Measurements from ENCODE around the gene CRIP1.

The CRIP1 gene

GRCh38 chr14:105487986-105488777, 1.5 kb downstream of the CRIP1 start:
- Histone ChIP-seq H3K9me3 (replicated peaks in 1 of 2; ENCODE audit: control insufficient read depth in 2 of 2, insufficient read depth in 1 of 2, low read depth in 1 of 2, low read length in 2 of 2) (no peaks in the 10 kb centered on the region), H2AFZ (ENCODE audit: low read length) (no peak overlapping the region), H4K91ac (ENCODE audit: low read depth, low read length, poor library complexity) (peak overlapping the region; percentile 69), H4K8ac (ENCODE audit: low read depth, low read length) (peak overlapping the region; percentile 65), H3K4me3 (ENCODE audit: low read length in 2 of 2) (peak overlapping the region in 1 of 2 donors; percentile 21), H3K14ac (ENCODE audit: low read length) (peak overlapping the region; percentile 99), H3K79me1 (ENCODE audit: low read depth, low read length) (peaks cover 12% of the 10 kb centered on the region), H2BK120ac (ENCODE audit: low read depth, low read length) (peak overlapping the region; percentile 63), H3K18ac (ENCODE audit: low read length) (peak overlapping the region; percentile 93), H3K27ac (replicated peaks; ENCODE audit: low read length) (peak overlapping the region; percentile 77), H3K23ac (ENCODE audit: low read depth, low read length, poor library complexity) (peak overlapping the region; percentile 80), H3K4ac (ENCODE audit: low read length) (peak overlapping the region; percentile 19), H3K4me2 (ENCODE audit: insufficient read depth, low read length, poor library complexity, severe bottlenecking) (peak overlapping the region; percentile 73), H2BK12ac (ENCODE audit: low read length) (peak overlapping the region; percentile 99), H3K27me3 (ENCODE audit: control insufficient read depth in 3 of 3, insufficient read depth in 3 of 3, low read depth in 1 of 3, low read length in 3 of 3) (peaks cover 0 to 20% (median 4%) of the 10 kb centered on the region in 3 experiments), H3K36me3 (replicated peaks in 1 of 2; ENCODE audit: control insufficient read depth in 2 of 2, insufficient read depth in 2 of 2, low read length in 2 of 2) (peaks cover 2 to 7% of the 10 kb centered on the region in 2 donors), H3K4me1 (ENCODE audit: control insufficient read depth in 2 of 2, insufficient read depth in 1 of 2, low read depth in 1 of 2, low read length in 2 of 2) (peaks cover 44 to 45% of the 10 kb centered on the region in 2 donors), H3K9ac (ENCODE audit: low read depth, low read length, poor library complexity) (peak overlapping the region; percentile 32), H2BK5ac (ENCODE audit: low read length) (peak overlapping the region; percentile 85), H2BK15ac (ENCODE audit: low read length) (peak overlapping the region; percentile 99), H2AK5ac (ENCODE audit: low read depth, low read length) (peak overlapping the region; percentile 87)
- no peak for DNase-seq (ENCODE audit: low spot score)
- no CpG with 5 or more reads among the region's 26 CpGs for WGBS, 2 donors (ENCODE audit: extremely low coverage in 2 of 2, insufficient read length in 2 of 2, insufficient replicate concordance in 1 of 2)

DNA sequence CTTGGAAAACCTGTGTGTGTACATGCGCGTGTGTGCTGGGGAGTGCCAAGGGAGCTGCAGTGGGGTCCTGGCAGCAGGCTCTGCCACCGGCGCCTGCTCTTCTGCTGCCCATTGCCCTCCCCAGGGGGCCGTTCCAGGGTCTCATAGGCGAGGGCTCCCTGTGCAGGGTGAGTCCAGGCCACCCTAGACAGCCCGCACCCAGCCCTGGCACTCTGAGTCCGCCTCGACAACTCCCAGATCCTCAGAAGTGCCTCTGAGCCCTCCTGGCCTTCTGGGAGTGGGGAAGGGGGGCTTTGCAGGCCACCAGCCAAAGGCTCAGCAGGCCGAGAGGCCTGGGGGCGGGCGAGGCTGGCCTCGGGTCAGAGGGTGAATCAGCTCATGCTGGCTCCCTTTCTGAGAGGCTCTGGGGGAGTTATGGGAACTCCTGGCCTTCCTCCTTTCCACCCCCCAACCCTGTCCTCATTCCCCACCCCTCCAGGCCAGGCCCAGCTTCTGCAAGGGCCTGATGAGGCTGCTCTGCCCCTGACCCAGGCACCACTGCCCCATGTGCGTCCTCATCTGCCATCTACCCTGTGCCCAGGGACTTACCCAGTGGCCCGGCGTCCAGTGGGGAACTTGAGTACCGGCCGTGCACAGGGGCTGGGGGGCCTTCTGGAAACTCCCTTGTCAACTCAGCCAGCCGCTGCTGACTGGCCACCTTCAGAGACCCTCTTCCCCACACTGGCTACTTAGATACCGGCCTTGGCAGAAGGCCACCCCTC, 2.3 kb downstream of the CRIP1 start:
- H3K9me3 ChIP-seq (replicated peaks in 1 of 2; ENCODE audit: control insufficient read depth in 2 of 2, insufficient read depth in 1 of 2, low read depth in 1 of 2, low read length in 2 of 2), result no peaks in the 10 kb centered on the region
- DNase-seq (ENCODE audit: low spot score), result no peak
- H2BK12ac ChIP-seq (ENCODE audit: low read length), result peak overlapping the region; percentile 99
- H4K91ac ChIP-seq (ENCODE audit: low read depth, low read length, poor library complexity), result peak overlapping the region; percentile 69
- peak overlapping the region; percentile 63 for H2BK120ac ChIP-seq (ENCODE audit: low read depth, low read length)
- no CpG with 5 or more reads among the region's 20 CpGs for WGBS, 2 donors (ENCODE audit: extremely low coverage in 2 of 2, insufficient read length in 2 of 2, insufficient replicate concordance in 1 of 2)
- H3K4ac ChIP-seq (ENCODE audit: low read length), result peak overlapping the region; percentile 85
- H2BK15ac ChIP-seq (ENCODE audit: low read length), result peak overlapping the region; percentile 99
- peak overlapping the region; percentile 93 for H3K18ac ChIP-seq (ENCODE audit: low read length)
- H2AFZ ChIP-seq (ENCODE audit: low read length), result peak overlapping the region; percentile 98
- peak overlapping the region; percentile 8 for H3K23ac ChIP-seq (ENCODE audit: low read depth, low read length, poor library complexity)
- H3K27me3 ChIP-seq (ENCODE audit: control insufficient read depth in 3 of 3, insufficient read depth in 3 of 3, low read depth in 1 of 3, low read length in 3 of 3), result peaks cover 0 to 20% (median 4%) of the 10 kb centered on the region in 3 experiments
- H3K14ac ChIP-seq (ENCODE audit: low read length), result no peak overlapping the region
- H3K4me3 ChIP-seq (ENCODE audit: low read length in 2 of 2), result peak overlapping the region; percentile 68 to 83
- H3K27ac ChIP-seq (replicated peaks; ENCODE audit: low read length), result peak overlapping the region; percentile 96
- peak overlapping the region; percentile 96 for H2BK5ac ChIP-seq (ENCODE audit: low read length)
- peaks cover 38% of the 10 kb centered on the region in 2 donors for H3K4me1 ChIP-seq (ENCODE audit: control insufficient read depth in 2 of 2, insufficient read depth in 1 of 2, low read depth in 1 of 2, low read length in 2 of 2)
- H3K9ac ChIP-seq (ENCODE audit: low read depth, low read length, poor library complexity), result no peak overlapping the region
- H2AK5ac ChIP-seq (ENCODE audit: low read depth, low read length), result peak overlapping the region; percentile 87
- H3K4me2 ChIP-seq (ENCODE audit: insufficient read depth, low read length, poor library complexity, severe bottlenecking), result peak overlapping the region; percentile 98
- peaks cover 2 to 8% of the 10 kb centered on the region in 2 donors for H3K36me3 ChIP-seq (replicated peaks in 1 of 2; ENCODE audit: control insufficient read depth in 2 of 2, insufficient read depth in 2 of 2, low read length in 2 of 2)
- no peak overlapping the region for H4K8ac ChIP-seq (ENCODE audit: low read depth, low read length)
- H3K79me1 ChIP-seq (ENCODE audit: low read depth, low read length), result peaks cover 14% of the 10 kb centered on the region

DNA sequence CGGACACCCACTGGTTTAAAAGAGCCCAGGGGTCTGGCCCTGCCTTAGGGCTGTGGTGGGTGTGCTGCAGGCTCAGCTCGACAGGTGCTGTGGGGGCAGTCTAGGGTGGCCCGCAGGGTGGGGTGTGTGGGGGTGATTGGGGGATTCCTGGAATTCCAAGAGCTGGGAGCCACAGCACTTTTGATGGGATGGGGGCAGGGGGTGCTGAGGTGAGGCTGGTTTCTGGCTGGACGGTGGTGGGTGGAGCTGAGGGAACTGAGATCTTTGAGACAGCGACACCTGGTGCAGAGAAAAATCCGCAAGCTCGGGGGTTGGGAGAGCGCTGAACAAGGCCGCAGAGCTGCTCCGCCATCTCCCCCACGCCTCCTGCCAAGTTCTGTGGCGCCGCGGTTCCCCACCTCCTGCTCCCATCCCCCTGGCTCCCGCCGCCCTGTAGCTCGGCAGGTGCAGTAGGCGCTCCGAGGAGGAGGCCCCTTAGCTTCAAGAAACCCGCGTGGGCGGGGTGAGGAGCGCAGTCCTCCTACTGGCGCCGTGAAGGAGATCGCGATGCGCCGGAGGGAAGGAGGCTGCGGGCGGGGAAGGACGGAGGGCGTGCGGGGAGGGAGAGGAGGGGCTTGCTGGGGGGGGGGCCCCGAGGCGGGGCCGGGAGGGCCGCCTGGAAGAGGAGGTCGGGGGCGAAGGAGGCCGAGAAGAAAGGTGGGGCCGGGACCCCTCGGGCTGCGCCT, 3.0 kb downstream of the CRIP1 start:
- peaks cover 0 to 20% (median 4%) of the 10 kb centered on the region in 3 experiments for H3K27me3 ChIP-seq (ENCODE audit: control insufficient read depth in 3 of 3, insufficient read depth in 3 of 3, low read depth in 1 of 3, low read length in 3 of 3)

More for the DNA sequence above, 3.0 kb downstream of the CRIP1 start:
- no CpG with 5 or more reads among the region's 44 CpGs for WGBS, 2 donors (ENCODE audit: extremely low coverage in 2 of 2, insufficient read length in 2 of 2, insufficient replicate concordance in 1 of 2)
- Histone ChIP-seq H2BK120ac (ENCODE audit: low read depth, low read length) (peak overlapping the region; percentile 81), H3K79me1 (ENCODE audit: low read depth, low read length) (peaks cover 17% of the 10 kb centered on the region), H3K4me3 (ENCODE audit: low read length in 2 of 2) (peak overlapping the region; percentile 68 to 83), H3K4ac (ENCODE audit: low read length) (peak overlapping the region; percentile 98), H3K36me3 (replicated peaks in 1 of 2; ENCODE audit: control insufficient read depth in 2 of 2, insufficient read depth in 2 of 2, low read length in 2 of 2) (peaks cover 2 to 11% of the 10 kb centered on the region in 2 donors), H2BK15ac (ENCODE audit: low read length) (peak overlapping the region; percentile 97), H3K9me3 (replicated peaks in 1 of 2; ENCODE audit: control insufficient read depth in 2 of 2, insufficient read depth in 1 of 2, low read depth in 1 of 2, low read length in 2 of 2) (no peaks in the 10 kb centered on the region), H3K18ac (ENCODE audit: low read length) (peak overlapping the region; percentile 100), H3K4me2 (ENCODE audit: insufficient read depth, low read length, poor library complexity, severe bottlenecking) (peak overlapping the region; percentile 98), H3K14ac (ENCODE audit: low read length) (peak overlapping the region; percentile 100), H2BK5ac (ENCODE audit: low read length) (peak overlapping the region; percentile 96), H4K8ac (ENCODE audit: low read depth, low read length) (no peak overlapping the region), H3K27ac (replicated peaks; ENCODE audit: low read length) (peak overlapping the region; percentile 96), H4K91ac (ENCODE audit: low read depth, low read length, poor library complexity) (no peak overlapping the region), H3K23ac (ENCODE audit: low read depth, low read length, poor library complexity) (no peak overlapping the region), H2BK12ac (ENCODE audit: low read length) (peak overlapping the region; percentile 73), H2AFZ (ENCODE audit: low read length) (peak overlapping the region; percentile 98), H3K9ac (ENCODE audit: low read depth, low read length, poor library complexity) (peak overlapping the region; percentile 97), H3K4me1 (ENCODE audit: control insufficient read depth in 2 of 2, insufficient read depth in 1 of 2, low read depth in 1 of 2, low read length in 2 of 2) (peaks cover 30% of the 10 kb centered on the region in 2 donors), H2AK5ac (ENCODE audit: low read depth, low read length) (peak overlapping the region; percentile 98)
- no peak for DNase-seq (ENCODE audit: low spot score)

Data from neuronal stem cell (in vitro differentiated cells).